ENCODE measurements around the gene CDH12.

Gene CDH12

GRCh38 chr5:22764736-22765135 lies 88.4 kb downstream of the CDH12 start:
- no peak for DNase-seq (ENCODE audit: low read depth in 2 of 2)

- DNase-seq (ENCODE audit: low read depth in 2 of 2) = no peak
Measured at GRCh38 chr5:22757776-22758175, 95.4 kb downstream of the CDH12 start.

GRCh38 chr5:22754155-22754554 lies 99.0 kb downstream of the CDH12 start:
- DNase-seq (ENCODE audit: low read depth in 2 of 2) = no peak

GRCh38 chr5:22751536-22751935 lies 101.6 kb downstream of the CDH12 start:
- DNase-seq (ENCODE audit: low read depth in 2 of 2) = no peak

- no peak for DNase-seq (ENCODE audit: low read depth in 2 of 2)
Measured at GRCh38 chr5:22736443-22737003, 116.6 kb downstream of the CDH12 start.

- DNase-seq (ENCODE audit: low read depth in 2 of 2) = no peak
Measured at GRCh38 chr5:22734907-22735306, 118.2 kb downstream of the CDH12 start.

GRCh38 chr5:22728610-22729009 lies 124.5 kb downstream of the CDH12 start:
- DNase-seq (ENCODE audit: low read depth in 2 of 2) = no peak

GRCh38 chr5:22722491-22722890 lies 130.7 kb downstream of the CDH12 start:
- no peak for DNase-seq (ENCODE audit: low read depth in 2 of 2)

- DNase-seq (ENCODE audit: low read depth in 2 of 2) = no peak
Measured at GRCh38 chr5:22722056-22722455, 131.1 kb downstream of the CDH12 start.

GRCh38 chr5:22719842-22720241 lies 133.3 kb downstream of the CDH12 start:
- DNase-seq (ENCODE audit: low read depth in 2 of 2) = no peak

GRCh38 chr5:22710660-22711059 lies 142.5 kb downstream of the CDH12 start:
- DNase-seq (ENCODE audit: low read depth in 2 of 2) = no peak

GRCh38 chr5:22709743-22710142 lies 143.4 kb downstream of the CDH12 start:
- DNase-seq (ENCODE audit: low read depth in 2 of 2) = no peak

- no peak for DNase-seq (ENCODE audit: low read depth in 2 of 2)
Measured at GRCh38 chr5:22708770-22709328, 144.3 kb downstream of the CDH12 start.

GRCh38 chr5:22706901-22707300 lies 146.2 kb downstream of the CDH12 start:
- DNase-seq (ENCODE audit: low read depth in 2 of 2) = no peak

- no peak for DNase-seq (ENCODE audit: low read depth in 2 of 2)
Measured at GRCh38 chr5:22699319-22699718, 153.8 kb downstream of the CDH12 start.

GRCh38 chr5:22693121-22693520 lies 160.0 kb downstream of the CDH12 start:
- DNase-seq (ENCODE audit: low read depth in 2 of 2) = no peak

GRCh38 chr5:22683050-22683449 lies 170.1 kb downstream of the CDH12 start:
- no peak for DNase-seq (ENCODE audit: low read depth in 2 of 2)

GRCh38 chr5:22678886-22679285 lies 174.3 kb downstream of the CDH12 start:
- DNase-seq (ENCODE audit: low read depth in 2 of 2) = no peak

- DNase-seq (ENCODE audit: low read depth in 2 of 2) = no peak
Measured at GRCh38 chr5:22673131-22673530, 180.0 kb downstream of the CDH12 start.

- DNase-seq (ENCODE audit: low read depth in 2 of 2) = no peak
Measured at GRCh38 chr5:22669345-22669744, 183.8 kb downstream of the CDH12 start.

- DNase-seq (ENCODE audit: low read depth in 2 of 2) = no peak
Measured at GRCh38 chr5:22665801-22666200, 187.3 kb downstream of the CDH12 start.

- no peak for DNase-seq (ENCODE audit: low read depth in 2 of 2)
Measured at GRCh38 chr5:22663134-22663533, 190.0 kb downstream of the CDH12 start.

- no peak for DNase-seq (ENCODE audit: low read depth in 2 of 2)
Measured at GRCh38 chr5:22662391-22662790, 190.8 kb downstream of the CDH12 start.

GRCh38 chr5:22651355-22651754 lies 201.8 kb downstream of the CDH12 start:
- DNase-seq (ENCODE audit: low read depth in 2 of 2) = no peak
